HFFc6 (cell line): ENCODE results near the gene RASD1. TPM values are rescaled to one million over a fixed set of nuclear protein-coding genes. Genes with fewer than 3 reads are reported as not detected.

Experiments
- DNase-seq: peaks from one replicate; pipeline ENCODE4 v3.0.0-alpha.2; 2018
- H3K27ac Mint-ChIP-seq: 2 replicates; pipeline ENCODE4 v1.8.0; 2020; ENCODE audit warnings: mild to moderate bottlenecking, mixed read lengths
- H3K27me3 Mint-ChIP-seq: 2 replicates; pipeline ENCODE4 v1.8.0; 2021; ENCODE audit warnings: mild to moderate bottlenecking, moderate library complexity, mixed read lengths; ENCODE audit not compliant: insufficient read depth
- H3K36me3 Mint-ChIP-seq: 2 replicates; pipeline ENCODE4 v1.8.0; 2021; ENCODE audit warnings: low read depth, mixed read lengths
- H3K4me1 Mint-ChIP-seq: 2 replicates; pipeline ENCODE4 v1.8.0; 2020; ENCODE audit warnings: low read depth, mixed read lengths
- H3K4me3 Mint-ChIP-seq: 2 replicates; pipeline ENCODE4 v1.8.0; 2020; ENCODE audit warnings: mild to moderate bottlenecking, moderate library complexity, mixed read lengths
- H3K9me3 Mint-ChIP-seq: 2 replicates; pipeline ENCODE4 v1.8.0; 2020; ENCODE audit warnings: mild to moderate bottlenecking, mixed read lengths
- total RNA-seq, 6 experiments: library from RNA; stranded (reverse); fragmentation: NEBNext Ultra II Directional; extraction: Animal tissue kit (Norgen Biotek cat#: 25700); gene quantifications; 2 replicates in 1 of 6; 3 replicates in 5 of 6; pipeline ENCODE4 v1.2.3, GENCODE V29; 2021
- TF ChIP-seq, protein P1 (sequence below): fragments of 200-600 bp; sonication (generic); IDR thresholded peaks from 2 replicates; pipeline ENCODE4 v1.5.0; 2021; ENCODE audit warnings: antibody characterized with exemption, mild to moderate bottlenecking

Gene RASD1
- total RNA-seq, 6 experiments from 2014 or later: 0.17 to 1.1 (median 0.43) TPM

- Mint-ChIP-seq H3K9me3 (no peaks in the 10 kb centered on the region), H3K36me3 (peaks cover 4% of the 10 kb centered on the region; the same call in 1 of the 2 replicates), H3K4me1 (peaks cover 20% of the 10 kb centered on the region), H3K27ac (no peak overlapping the region), H3K4me3 (no peak overlapping the region), H3K27me3 (peaks cover 48% of the 10 kb centered on the region)
- TF ChIP-seq, protein P1, sequence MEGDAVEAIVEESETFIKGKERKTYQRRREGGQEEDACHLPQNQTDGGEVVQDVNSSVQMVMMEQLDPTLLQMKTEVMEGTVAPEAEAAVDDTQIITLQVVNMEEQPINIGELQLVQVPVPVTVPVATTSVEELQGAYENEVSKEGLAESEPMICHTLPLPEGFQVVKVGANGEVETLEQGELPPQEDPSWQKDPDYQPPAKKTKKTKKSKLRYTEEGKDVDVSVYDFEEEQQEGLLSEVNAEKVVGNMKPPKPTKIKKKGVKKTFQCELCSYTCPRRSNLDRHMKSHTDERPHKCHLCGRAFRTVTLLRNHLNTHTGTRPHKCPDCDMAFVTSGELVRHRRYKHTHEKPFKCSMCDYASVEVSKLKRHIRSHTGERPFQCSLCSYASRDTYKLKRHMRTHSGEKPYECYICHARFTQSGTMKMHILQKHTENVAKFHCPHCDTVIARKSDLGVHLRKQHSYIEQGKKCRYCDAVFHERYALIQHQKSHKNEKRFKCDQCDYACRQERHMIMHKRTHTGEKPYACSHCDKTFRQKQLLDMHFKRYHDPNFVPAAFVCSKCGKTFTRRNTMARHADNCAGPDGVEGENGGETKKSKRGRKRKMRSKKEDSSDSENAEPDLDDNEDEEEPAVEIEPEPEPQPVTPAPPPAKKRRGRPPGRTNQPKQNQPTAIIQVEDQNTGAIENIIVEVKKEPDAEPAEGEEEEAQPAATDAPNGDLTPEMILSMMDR: no peak
- no peak for DNase-seq
These were observed 21.9 kb downstream of the RASD1 start for GRCh38 chr17:17474341-17474740.

- TF ChIP-seq, protein P1: no peak
- no peak for DNase-seq
- no peaks in the 10 kb centered on the region for H3K9me3 Mint-ChIP-seq
- H3K4me1 Mint-ChIP-seq: peaks cover 11% of the 10 kb centered on the region
- peaks cover 50% of the 10 kb centered on the region for H3K27me3 Mint-ChIP-seq
- no peak overlapping the region for H3K27ac Mint-ChIP-seq
- peaks cover 4% of the 10 kb centered on the region; the same call in 1 of the 2 replicates for H3K36me3 Mint-ChIP-seq
- no peak overlapping the region for H3K4me3 Mint-ChIP-seq
These were observed 23.8 kb downstream of the RASD1 start for GRCh38 chr17:17472333-17472920.

DNA sequence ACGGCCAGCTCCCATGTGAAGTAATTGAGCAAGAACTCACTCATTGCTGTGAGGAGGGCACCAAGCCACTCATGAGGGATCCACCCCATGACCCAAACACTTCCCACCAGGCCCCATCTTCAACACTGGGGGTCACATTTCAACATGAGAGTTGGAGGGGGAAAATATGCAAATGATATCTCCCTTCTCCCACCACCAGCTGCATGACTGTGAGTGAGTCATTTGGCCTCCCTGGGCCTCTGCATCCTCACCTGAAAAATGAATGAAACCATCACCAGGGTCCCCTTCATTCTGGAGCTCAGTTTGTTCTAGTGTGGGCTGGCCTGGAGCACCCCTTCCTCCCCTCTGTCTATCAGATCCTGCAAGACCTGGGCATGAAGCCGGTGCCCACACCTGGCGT, 26.2 kb downstream of the RASD1 start:
- H3K36me3 Mint-ChIP-seq: no peaks in the 10 kb centered on the region
- no peak for DNase-seq
- H3K4me1 Mint-ChIP-seq: peaks cover 9% of the 10 kb centered on the region
- no peak overlapping the region for H3K4me3 Mint-ChIP-seq
- no peak overlapping the region for H3K27ac Mint-ChIP-seq
- peaks cover 49% of the 10 kb centered on the region for H3K27me3 Mint-ChIP-seq
- TF ChIP-seq, protein P1: no peak
- H3K9me3 Mint-ChIP-seq: no peaks in the 10 kb centered on the region

DNA sequence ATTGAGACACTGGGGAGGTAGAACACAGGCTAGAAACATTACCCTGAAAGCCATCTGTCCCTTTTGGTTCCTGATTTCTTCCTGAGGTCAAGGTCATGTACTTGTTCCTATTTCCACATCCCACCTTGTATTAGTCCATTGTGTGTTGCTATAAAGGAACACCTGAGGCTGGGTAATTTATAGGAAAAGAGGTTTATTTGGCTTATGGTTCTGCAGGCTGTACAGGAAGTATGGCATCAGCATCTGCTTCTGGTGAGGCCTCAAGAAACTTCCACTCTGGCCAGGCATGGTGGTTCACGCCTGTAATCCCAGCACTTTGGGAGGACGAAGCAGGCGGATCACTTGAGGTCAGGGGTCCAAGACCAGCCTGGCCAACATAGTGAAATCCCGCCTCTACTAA, 26.8 kb downstream of the RASD1 start:
- H3K27me3 Mint-ChIP-seq: peaks cover 54% of the 10 kb centered on the region
- no peak overlapping the region for H3K4me3 Mint-ChIP-seq
- H3K9me3 Mint-ChIP-seq: no peaks in the 10 kb centered on the region

DNA sequence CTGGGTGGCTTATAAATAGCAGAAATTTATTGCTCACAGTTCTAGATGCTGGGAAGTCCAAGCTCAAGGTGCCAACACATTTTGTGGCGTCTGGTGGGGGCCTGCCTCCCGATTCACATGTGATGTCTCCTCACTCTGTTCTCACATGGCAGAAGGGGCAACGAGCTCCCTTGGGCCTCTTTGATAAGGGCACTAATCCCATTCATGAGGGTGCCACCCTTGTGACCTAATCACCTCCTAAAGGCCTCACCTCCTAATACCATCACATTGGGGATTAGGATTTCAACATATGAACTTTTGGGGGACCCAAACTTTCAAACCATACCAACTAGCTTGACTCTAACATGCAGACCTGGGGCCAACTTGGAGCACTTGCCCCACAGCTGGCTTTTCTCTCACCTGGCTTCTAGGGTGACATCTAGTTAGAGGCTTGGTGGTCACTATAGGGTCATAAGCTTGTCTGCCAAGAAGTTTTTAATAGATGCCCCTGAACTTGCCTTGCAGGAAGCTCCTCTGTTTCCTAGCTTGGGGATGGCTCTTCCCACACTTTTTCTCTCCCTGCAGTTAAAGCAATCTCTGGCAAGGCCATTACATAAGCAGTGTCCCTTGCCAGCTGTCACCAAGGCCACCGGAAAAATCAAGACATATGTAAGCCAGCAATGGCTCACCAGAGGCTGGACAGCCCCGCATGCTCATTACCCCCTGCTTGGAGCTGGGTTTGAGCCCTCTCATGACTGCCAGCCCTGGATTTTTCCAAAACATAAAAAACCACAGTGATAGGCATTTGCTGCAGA, 27.8 kb downstream of the RASD1 start:
- TF ChIP-seq, protein P1: no peak
- H3K36me3 Mint-ChIP-seq: no peaks in the 10 kb centered on the region
- no peak for DNase-seq
- peaks cover 56% of the 10 kb centered on the region for H3K27me3 Mint-ChIP-seq
- no peaks in the 10 kb centered on the region for H3K9me3 Mint-ChIP-seq
- no peak overlapping the region for H3K27ac Mint-ChIP-seq
- peaks cover 9% of the 10 kb centered on the region for H3K4me1 Mint-ChIP-seq
- H3K4me3 Mint-ChIP-seq: no peak overlapping the region

More for the DNA sequence above, 26.8 kb downstream of the RASD1 start:
- no peak overlapping the region for H3K27ac Mint-ChIP-seq
- H3K36me3 Mint-ChIP-seq: no peaks in the 10 kb centered on the region
- no peak for DNase-seq
- TF ChIP-seq, protein P1: no peak
- H3K4me1 Mint-ChIP-seq: peaks cover 9% of the 10 kb centered on the region
